Activated T-cell treated with anti-CD3 and anti-CD28 coated beads, Interleukin-2, amount 50 U/mL, for 72 hours (primary cell): ENCODE data around the gene HBD. TPM values are rescaled to one million over a fixed set of nuclear protein-coding genes. Genes with fewer than 3 reads are reported as not detected.

ENCODE experiments used
- total RNA-seq, 2 donors: library from RNA; stranded (reverse); gene quantifications; one replicate each; pipeline ENCODE4 v1.2.3, GENCODE V29; 2022

The HBD gene
- total RNA-seq, 2 donors from 2014 or later, result 0.46 TPM; not detected in 1

Other genes with a start within 250 kb of the HBD start
- not detected for gene OR51L1, start 239.6 kb downstream of the HBD start, total RNA-seq
- gene OR52J3, start 188.0 kb downstream of the HBD start, total RNA-seq, result not detected
- not detected for gene OR52E2, start 174.9 kb downstream of the HBD start, total RNA-seq
- not detected for gene OR52E1, start 164.9 kb downstream of the HBD start, total RNA-seq
- gene OR52A5, start 96.1 kb downstream of the HBD start, total RNA-seq, result not detected
- gene OR52A1, start 79.7 kb downstream of the HBD start, total RNA-seq, result not detected
- not detected for gene OR51V1, start 33.8 kb downstream of the HBD start, total RNA-seq
- gene HBB, start 7.4 kb downstream of the HBD start, total RNA-seq, result not detected
- not detected for gene HBG1, start 15.4 kb upstream of the HBD start, total RNA-seq
- gene HBG2, start 20.3 kb upstream of the HBD start, total RNA-seq, result not detected
- not detected for gene HBE1, start 35.5 kb upstream of the HBD start, total RNA-seq
- gene OR51B4, start 67.5 kb upstream of the HBD start, total RNA-seq, result not detected
- gene OR51B2, start 89.8 kb upstream of the HBD start, total RNA-seq, result not detected
- gene OR51B5, start 109.0 kb upstream of the HBD start, total RNA-seq, result under 1 TPM in 1 of 2 donors, not detected in 1; 0.30 TPM
- not detected for gene OR51B6, start 117.0 kb upstream of the HBD start, total RNA-seq
- not detected for gene OR51M1, start 149.3 kb upstream of the HBD start, total RNA-seq
- gene OR51Q1, start 187.6 kb upstream of the HBD start, total RNA-seq, result not detected
- not detected for gene OR51I1, start 207.0 kb upstream of the HBD start, total RNA-seq
- gene OR51I2, start 214.8 kb upstream of the HBD start, total RNA-seq, result not detected